ENCODE results near the gene PCK1.

The PCK1 gene

DNA sequence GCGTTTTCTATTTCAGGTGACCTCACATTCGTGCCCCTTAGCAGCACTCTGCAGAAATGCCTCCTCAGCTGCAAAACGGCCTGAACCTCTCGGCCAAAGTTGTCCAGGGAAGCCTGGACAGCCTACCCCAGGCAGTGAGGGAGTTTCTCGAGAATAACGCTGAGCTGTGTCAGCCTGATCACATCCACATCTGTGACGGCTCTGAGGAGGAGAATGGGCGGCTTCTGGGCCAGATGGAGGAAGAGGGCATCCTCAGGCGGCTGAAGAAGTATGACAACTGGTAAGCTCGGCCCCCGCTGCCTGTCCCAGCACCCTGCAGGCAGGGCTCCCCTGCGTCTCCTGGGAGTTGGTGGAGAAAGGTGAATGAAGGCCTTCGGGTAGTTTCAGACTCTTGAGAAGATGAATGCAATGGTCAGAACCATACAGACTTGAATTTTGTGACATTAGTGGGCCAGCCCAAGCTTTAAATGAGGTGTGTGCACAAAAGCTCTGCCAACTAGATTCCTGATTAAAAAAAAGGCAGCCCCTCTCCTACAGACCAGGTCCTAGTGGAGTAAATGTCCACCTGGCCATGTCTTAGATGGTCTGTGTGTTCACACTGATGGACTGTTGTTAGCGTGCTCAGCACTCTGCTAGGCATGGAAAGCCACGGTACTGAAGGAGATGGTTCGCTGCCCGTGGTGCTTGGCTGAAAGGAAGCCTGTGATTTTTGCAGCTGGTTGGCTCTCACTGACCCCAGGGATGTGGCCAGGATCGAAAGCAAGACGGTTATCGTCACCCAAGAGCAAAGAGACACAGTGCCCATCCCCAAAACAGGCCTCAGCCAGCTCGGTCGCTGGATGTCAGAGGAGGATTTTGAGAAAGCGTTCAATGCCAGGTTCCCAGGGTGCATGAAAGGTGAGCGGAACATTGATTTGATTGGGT lies 708 bp downstream of the PCK1 start:
- DNase-seq, result no peak
- TF ChIP-seq, protein P1, sequence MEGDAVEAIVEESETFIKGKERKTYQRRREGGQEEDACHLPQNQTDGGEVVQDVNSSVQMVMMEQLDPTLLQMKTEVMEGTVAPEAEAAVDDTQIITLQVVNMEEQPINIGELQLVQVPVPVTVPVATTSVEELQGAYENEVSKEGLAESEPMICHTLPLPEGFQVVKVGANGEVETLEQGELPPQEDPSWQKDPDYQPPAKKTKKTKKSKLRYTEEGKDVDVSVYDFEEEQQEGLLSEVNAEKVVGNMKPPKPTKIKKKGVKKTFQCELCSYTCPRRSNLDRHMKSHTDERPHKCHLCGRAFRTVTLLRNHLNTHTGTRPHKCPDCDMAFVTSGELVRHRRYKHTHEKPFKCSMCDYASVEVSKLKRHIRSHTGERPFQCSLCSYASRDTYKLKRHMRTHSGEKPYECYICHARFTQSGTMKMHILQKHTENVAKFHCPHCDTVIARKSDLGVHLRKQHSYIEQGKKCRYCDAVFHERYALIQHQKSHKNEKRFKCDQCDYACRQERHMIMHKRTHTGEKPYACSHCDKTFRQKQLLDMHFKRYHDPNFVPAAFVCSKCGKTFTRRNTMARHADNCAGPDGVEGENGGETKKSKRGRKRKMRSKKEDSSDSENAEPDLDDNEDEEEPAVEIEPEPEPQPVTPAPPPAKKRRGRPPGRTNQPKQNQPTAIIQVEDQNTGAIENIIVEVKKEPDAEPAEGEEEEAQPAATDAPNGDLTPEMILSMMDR (IDR thresholded peaks at IDR 0.05; ENCODE audit: low read depth, low read length, missing control alignments), result no peak
- no peaks in the 10 kb centered on the region for H3K36me3 ChIP-seq (replicated peaks)
- H3K27ac ChIP-seq, result no peak overlapping the region
- in situ Hi-C loops (cut with HindIII; ENCODE audit: low pct_ligation_motif_present, low sequenced_read_pairs), result no loop called here
- no peak overlapping the region for H3K4me3 ChIP-seq (ENCODE audit: low read depth, low read length)
- H3K27me3 ChIP-seq (replicated peaks), result peaks cover 3% of the 10 kb centered on the region

DNA sequence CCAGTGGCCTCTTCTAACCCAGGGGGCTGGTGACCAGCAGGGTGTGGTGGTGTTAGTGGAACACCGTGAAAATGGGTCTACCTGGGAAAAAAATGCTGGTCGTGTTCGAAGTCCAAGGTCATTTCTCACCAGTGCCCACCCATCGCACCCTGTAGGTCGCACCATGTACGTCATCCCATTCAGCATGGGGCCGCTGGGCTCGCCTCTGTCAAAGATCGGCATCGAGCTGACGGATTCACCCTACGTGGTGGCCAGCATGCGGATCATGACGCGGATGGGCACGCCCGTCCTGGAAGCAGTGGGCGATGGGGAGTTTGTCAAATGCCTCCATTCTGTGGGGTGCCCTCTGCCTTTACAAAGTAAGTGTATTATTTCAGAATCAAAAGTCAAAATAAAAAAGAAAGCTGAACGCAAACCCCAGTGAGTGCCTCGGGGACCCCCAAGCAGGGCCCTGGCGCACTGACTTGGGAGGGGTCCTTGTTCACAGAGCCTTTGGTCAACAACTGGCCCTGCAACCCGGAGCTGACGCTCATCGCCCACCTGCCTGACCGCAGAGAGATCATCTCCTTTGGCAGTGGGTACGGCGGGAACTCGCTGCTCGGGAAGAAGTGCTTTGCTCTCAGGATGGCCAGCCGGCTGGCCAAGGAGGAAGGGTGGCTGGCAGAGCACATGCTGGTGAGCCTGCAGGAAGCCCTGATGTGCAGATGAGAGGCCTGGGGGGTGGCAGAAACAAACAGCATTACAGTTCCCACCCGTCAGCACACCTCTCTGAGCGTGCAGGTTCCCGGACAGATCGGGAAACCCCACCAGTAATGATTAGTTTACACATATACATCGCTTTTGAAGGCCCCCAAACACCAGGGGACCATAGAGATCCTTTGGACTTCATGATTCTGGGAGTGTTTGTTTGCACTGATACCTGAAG lies 1.9 kb downstream of the PCK1 start:
- in situ Hi-C loops (cut with HindIII; ENCODE audit: low pct_ligation_motif_present, low sequenced_read_pairs), result no loop called here
- Histone ChIP-seq H3K27me3 (replicated peaks) (no peaks in the 10 kb centered on the region), H3K36me3 (replicated peaks) (no peaks in the 10 kb centered on the region), H3K27ac (no peak overlapping the region), H3K4me3 (ENCODE audit: low read depth, low read length) (no peak overlapping the region)
- TF ChIP-seq, protein P1 (IDR thresholded peaks at IDR 0.05; ENCODE audit: low read depth, low read length, missing control alignments), result no peak
- no peak for DNase-seq

DNA sequence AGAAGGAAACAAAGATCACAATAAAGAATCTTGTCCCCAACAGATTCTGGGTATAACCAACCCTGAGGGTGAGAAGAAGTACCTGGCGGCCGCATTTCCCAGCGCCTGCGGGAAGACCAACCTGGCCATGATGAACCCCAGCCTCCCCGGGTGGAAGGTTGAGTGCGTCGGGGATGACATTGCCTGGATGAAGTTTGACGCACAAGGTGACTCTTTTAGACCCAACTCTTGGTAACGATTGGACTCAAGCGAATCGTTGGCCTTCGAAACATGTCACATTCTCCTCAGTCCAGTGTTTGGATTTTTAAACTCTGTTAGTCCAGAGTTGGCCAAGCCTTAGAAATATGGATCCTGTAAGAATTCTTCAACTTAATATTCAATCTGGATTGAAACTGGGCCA lies 2.6 kb downstream of the PCK1 start:
- no peak for DNase-seq
- H3K27me3 ChIP-seq (replicated peaks), result no peaks in the 10 kb centered on the region
- in situ Hi-C loops (cut with HindIII; ENCODE audit: low pct_ligation_motif_present, low sequenced_read_pairs), result no loop called here
- TF ChIP-seq, protein P1 (IDR thresholded peaks at IDR 0.05; ENCODE audit: low read depth, low read length, missing control alignments), result no peak
- no peak overlapping the region for H3K27ac ChIP-seq
- H3K36me3 ChIP-seq (replicated peaks), result no peaks in the 10 kb centered on the region
- no peak overlapping the region for H3K4me3 ChIP-seq (ENCODE audit: low read depth, low read length)

DNA sequence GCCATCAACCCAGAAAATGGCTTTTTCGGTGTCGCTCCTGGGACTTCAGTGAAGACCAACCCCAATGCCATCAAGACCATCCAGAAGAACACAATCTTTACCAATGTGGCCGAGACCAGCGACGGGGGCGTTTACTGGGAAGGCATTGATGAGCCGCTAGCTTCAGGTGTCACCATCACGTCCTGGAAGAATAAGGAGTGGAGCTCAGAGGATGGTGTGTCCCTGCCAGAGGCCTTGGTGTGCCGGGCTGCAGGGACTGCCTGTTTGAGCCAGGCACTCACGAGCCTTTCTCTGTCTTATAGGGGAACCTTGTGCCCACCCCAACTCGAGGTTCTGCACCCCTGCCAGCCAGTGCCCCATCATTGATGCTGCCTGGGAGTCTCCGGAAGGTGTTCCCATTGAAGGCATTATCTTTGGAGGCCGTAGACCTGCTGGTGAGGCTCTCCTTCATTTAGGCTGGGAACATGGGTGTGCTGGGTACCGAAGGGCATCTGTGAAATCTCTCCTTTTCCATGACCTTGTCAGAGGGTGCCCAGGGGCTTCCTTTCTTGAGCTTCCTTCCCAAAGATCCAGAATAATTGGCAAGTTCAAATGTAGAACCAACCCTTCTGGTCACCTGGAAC lies 3.4 kb downstream of the PCK1 start:
- TF ChIP-seq, protein P1 (IDR thresholded peaks at IDR 0.05; ENCODE audit: low read depth, low read length, missing control alignments), result no peak
- DNase-seq, result no peak
- Histone ChIP-seq H3K27ac (no peak overlapping the region), H3K36me3 (replicated peaks) (no peaks in the 10 kb centered on the region), H3K27me3 (replicated peaks) (no peaks in the 10 kb centered on the region), H3K4me3 (ENCODE audit: low read depth, low read length) (no peak overlapping the region)
- in situ Hi-C loops (cut with HindIII; ENCODE audit: low pct_ligation_motif_present, low sequenced_read_pairs), result no loop called here

DNA sequence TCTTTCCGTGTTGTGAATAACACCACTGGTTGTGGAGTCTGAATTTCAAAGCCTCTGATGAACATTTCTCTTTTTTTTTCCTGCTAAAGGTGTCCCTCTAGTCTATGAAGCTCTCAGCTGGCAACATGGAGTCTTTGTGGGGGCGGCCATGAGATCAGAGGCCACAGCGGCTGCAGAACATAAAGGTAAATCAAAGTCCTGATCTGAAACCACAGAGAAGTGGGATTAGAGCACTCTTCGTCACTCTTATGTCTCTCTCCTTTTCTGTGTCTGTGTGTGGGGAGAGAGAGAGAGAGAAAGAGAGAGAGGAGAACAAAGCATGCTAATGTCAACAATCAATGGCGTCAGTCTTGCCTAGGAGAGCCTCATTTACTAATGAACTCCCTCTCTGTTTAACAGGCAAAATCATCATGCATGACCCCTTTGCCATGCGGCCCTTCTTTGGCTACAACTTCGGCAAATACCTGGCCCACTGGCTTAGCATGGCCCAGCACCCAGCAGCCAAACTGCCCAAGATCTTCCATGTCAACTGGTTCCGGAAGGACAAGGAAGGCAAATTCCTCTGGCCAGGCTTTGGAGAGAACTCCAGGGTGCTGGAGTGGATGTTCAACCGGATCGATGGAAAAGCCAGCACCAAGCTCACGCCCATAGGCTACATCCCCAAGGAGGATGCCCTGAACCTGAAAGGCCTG lies 4.2 kb downstream of the PCK1 start:
- H3K27ac ChIP-seq, result no peak overlapping the region
- no peak for DNase-seq
- in situ Hi-C loops (cut with HindIII; ENCODE audit: low pct_ligation_motif_present, low sequenced_read_pairs), result no loop called here
- H3K27me3 ChIP-seq (replicated peaks), result no peaks in the 10 kb centered on the region
- TF ChIP-seq, protein P1 (IDR thresholded peaks at IDR 0.05; ENCODE audit: low read depth, low read length, missing control alignments), result no peak
- H3K36me3 ChIP-seq (replicated peaks), result no peaks in the 10 kb centered on the region
- no peak overlapping the region for H3K4me3 ChIP-seq (ENCODE audit: low read depth, low read length)
